HCT116 (cell line): ENCODE results near the gene PROKR2. TPM values are rescaled to one million over a fixed set of nuclear protein-coding genes. Genes with fewer than 3 reads are reported as not detected.

ENCODE experiments used
- ATAC-seq: fragments of 200-7000 bp; cut with Tn5 transposase; 2 replicates; pipeline ENCODE4 v1.9.1; 2020; ENCODE audit warnings: mild to moderate bottlenecking, moderate library complexity
- BruUV-seq: library from RNA; stranded (reverse); fragments of 400-500 nt; replicated peaks from 2 replicates; lab custom pipeline; 2021; lab: Mats Ljungman, UMichigan
- CTCF ChIA-PET: fragments of 300-600 bp; sonication (Branson Sonifier 250); formaldehyde crosslinking; loops from one replicate; lab custom pipeline; 2021; ENCODE audit warnings: antibody characterized with exemption; lab: Charles Lee
- POLR2A ChIA-PET: fragments of 300-600, 350-600 bp; sonication (Branson Sonifier 250); formaldehyde crosslinking; loops from one replicate; lab custom pipeline; 2021; ENCODE audit warnings: antibody characterized with exemption; lab: Charles Lee
- RAD21 ChIA-PET, 2 experiments: fragments of 300-600 bp; sonication (Branson Sonifier 250); formaldehyde crosslinking; loops; one replicate each; lab custom pipeline; 2023; ENCODE audit warnings: low total read pairs in 2 of 2; ENCODE audit not compliant: uncharacterized antibody in 2 of 2, unreplicated experiment in 2 of 2, low non-redundant PET in 1 of 2; lab: Charles Lee
- DNase-seq: peaks from one replicate; pipeline ENCODE4 v3.0.0-alpha.2; 2010; ENCODE audit warnings: low read depth, low spot score
- H2AFZ ChIP-seq: fragments of 200-600 bp; shearing (Covaris generic), sonication (generic); 2 replicates; pipeline ENCODE4 v1.6.1; 2017; ENCODE audit warnings: low read depth, mixed run types, mixed read lengths, antibody characterized with exemption, low read length; ENCODE audit not compliant: poor library complexity, severe bottlenecking
- H3K27ac ChIP-seq: 2 replicates; pipeline ENCODE4 v1.5.1; 2012; ENCODE audit warnings: low read depth, low read length
- H3K27me3 ChIP-seq: fragments of 200-600 bp; sonication (generic); 2 replicates; pipeline ENCODE4 v1.6.1; 2016; ENCODE audit warnings: mixed run types, low read length, mixed read lengths; ENCODE audit not compliant: insufficient read depth
- H3K36me3 ChIP-seq, 2 experiments: fragments of 200-500 bp in 1 of 2; fragments of 200-600 bp in 1 of 2; sonication (Bioruptor generic) in 1 of 2; sonication (generic) in 1 of 2; 2 replicates each; pipeline versions ENCODE4 v1.5.1 to v1.6.1; 2014 to 2016; ENCODE audit warnings: low read length in 2 of 2, inconsistent platforms in 1 of 2, mixed read lengths in 1 of 2, mixed run types in 1 of 2; ENCODE audit not compliant: insufficient read depth in 2 of 2, control insufficient read depth in 1 of 2
- H3K4me1 ChIP-seq, 2 experiments: fragments of 200-600 bp in 1 of 2; sonication (generic) in 1 of 2; 2 replicates each; pipeline versions ENCODE4 v1.5.1 to v1.6.1; 2012 to 2017; ENCODE audit warnings: low read length in 2 of 2, inconsistent platforms in 1 of 2, mild to moderate bottlenecking in 1 of 2, mixed read lengths in 1 of 2, mixed run types in 1 of 2, moderate library complexity in 1 of 2; ENCODE audit not compliant: insufficient read depth in 2 of 2, control insufficient read depth in 1 of 2
- H3K4me2 ChIP-seq: fragments of 200-600 bp; sonication (generic); 2 replicates; pipeline ENCODE4 v1.6.1; 2017; ENCODE audit warnings: mixed run types, low read length, mixed read lengths
- H3K4me3 ChIP-seq, 2 experiments: fragments of 200-600 bp in 1 of 2; sonication (generic) in 1 of 2; replicated peaks in 1 of 2; 2 replicates each; pipeline ENCODE4 v1.5.1; 2011 to 2016; ENCODE audit warnings: low read length in 2 of 2, control low read depth in 1 of 2, low read depth in 1 of 2, mild to moderate bottlenecking in 1 of 2, mixed read lengths in 1 of 2, mixed run types in 1 of 2
- H3K79me2 ChIP-seq: fragments of 200-600 bp; sonication (generic); 2 replicates; pipeline ENCODE4 v1.6.1; 2017; ENCODE audit warnings: mild to moderate bottlenecking, mixed run types, low read length, moderate library complexity, mixed read lengths; ENCODE audit not compliant: insufficient read depth
- H3K9ac ChIP-seq: fragments of 200-600 bp; sonication (generic); 2 replicates; pipeline ENCODE4 v1.6.1; 2016; ENCODE audit warnings: low read length, mixed read lengths
- H3K9me2 ChIP-seq: fragments of 200-600 bp; sonication (generic), shearing (Covaris generic); 2 replicates; pipeline ENCODE4 v1.6.1; 2017; ENCODE audit warnings: mixed run types, mild to moderate bottlenecking, moderate library complexity; ENCODE audit not compliant: insufficient read depth
- H3K9me3 ChIP-seq, 2 experiments: fragments of 200-500 bp in 1 of 2; fragments of 200-600 bp in 1 of 2; sonication (Bioruptor generic) in 1 of 2; sonication (generic) in 1 of 2; 2 replicates each; pipeline ENCODE4 v1.6.1; 2014 to 2017; ENCODE audit warnings: low read length in 2 of 2, mixed read lengths in 2 of 2, inconsistent platforms in 1 of 2, low read depth in 1 of 2, mild to moderate bottlenecking in 1 of 2, mixed run types in 1 of 2, moderate library complexity in 1 of 2; ENCODE audit not compliant: control insufficient read depth in 1 of 2, insufficient read depth in 1 of 2
- H4K20me1 ChIP-seq: fragments of 200-600 bp; sonication (generic), shearing (Covaris generic); 2 replicates; pipeline ENCODE4 v1.6.1; 2017; ENCODE audit warnings: mixed run types, mild to moderate bottlenecking, moderate library complexity; ENCODE audit not compliant: insufficient read depth
- ATF3 ChIP-seq: IDR thresholded peaks from 2 replicates; pipeline ENCODE4 v1.6.1; 2012
- CBX3 ChIP-seq: IDR thresholded peaks from 2 replicates; pipeline ENCODE4 v1.6.1; 2012; ENCODE audit warnings: low read depth
- CEBPB ChIP-seq: IDR thresholded peaks from 2 replicates; pipeline ENCODE4 v1.6.1; 2012; ENCODE audit warnings: low read depth
- ELF1 ChIP-seq: IDR thresholded peaks from 2 replicates; pipeline ENCODE4 v1.6.1; 2012; ENCODE audit warnings: low read depth, borderline replicate concordance
- FOSL1 ChIP-seq: IDR thresholded peaks from 2 replicates; pipeline ENCODE4 v1.6.1; 2012; ENCODE audit warnings: low read depth
- JUND ChIP-seq: IDR thresholded peaks from 2 replicates; pipeline ENCODE4 v1.6.1; 2012
- SP1 ChIP-seq: IDR thresholded peaks from 2 replicates; pipeline ENCODE4 v1.6.1; 2012; ENCODE audit warnings: low read depth
- intact Hi-C: fragments of 100-400 bp; cut with micrococcal nuclease; formaldehyde crosslinking; loops from 2 replicates; pipeline ENCODE4 v1.10.0; 2022
- total RNA-seq: library from RNA; stranded (reverse); gene quantifications from one replicate; pipeline ENCODE4 v1.2.1, GENCODE V29; 2021; ENCODE audit not compliant: unreplicated experiment

Gene PROKR2
- total RNA-seq, 1 experiment from 2014 or later = not detected

- peaks cover 0 to 15% of the 10 kb centered on the region in 2 experiments; a peak in 2 of 4 replicates for H3K4me1 ChIP-seq
- no peak overlapping the region; a peak in 1 of 4 replicates for H3K4me3 ChIP-seq
- ChIA-PET POLR2A (no interaction called here), CTCF (no interaction called here), RAD21 (no interaction called here)
- H4K20me1 ChIP-seq = no peaks in the 10 kb centered on the region
- intact Hi-C loops = no loop called here
- H3K9ac ChIP-seq = no peak overlapping the region
- ATAC-seq (no peak), DNase-seq (no peak)
- no peak overlapping the region for H3K27ac ChIP-seq
- H3K9me2 ChIP-seq = no peaks in the 10 kb centered on the region
- H2AFZ ChIP-seq = no peak overlapping the region
- no peak for TF ChIP-seq ELF1
- TF ChIP-seq JUND = peak; percentile 37
- no peak for TF ChIP-seq ATF3
- TF ChIP-seq SP1 = no peak
- peak; percentile 82; the same call in 1 of the 2 replicates for TF ChIP-seq CBX3
- no peak for TF ChIP-seq CEBPB
- peak; percentile 35; the same call in 1 of the 2 replicates for TF ChIP-seq FOSL1
- H3K27me3 ChIP-seq = no peaks in the 10 kb centered on the region
- no peaks in the 10 kb centered on the region for H3K79me2 ChIP-seq
- H3K36me3 ChIP-seq = no peaks in the 10 kb centered on the region
- H3K4me2 ChIP-seq = peak overlapping the region; percentile 38
- no TSS peak for BruUV-seq
- H3K9me3 ChIP-seq = no peaks in the 10 kb centered on the region; a peak in 2 of 4 replicates
Measured at GRCh38 chr20:5364997-5365597, 48.3 kb upstream of the PROKR2 start.

GRCh38 chr20:5364136-5364821 lies 47.5 kb upstream of the PROKR2 start:
- peak overlapping the region; percentile 38 for H3K4me2 ChIP-seq
- no peaks in the 10 kb centered on the region for H3K79me2 ChIP-seq
- H3K27me3 ChIP-seq = no peaks in the 10 kb centered on the region
- no TSS peak for BruUV-seq
- H3K4me3 ChIP-seq = no peak overlapping the region
- no peaks in the 10 kb centered on the region for H3K36me3 ChIP-seq
- H2AFZ ChIP-seq = peak overlapping the region; percentile 26
- CTCF ChIA-PET = no interaction called here
- DNase-seq (no peak), ATAC-seq (no peak)
- POLR2A ChIA-PET = no interaction called here
- no peaks in the 10 kb centered on the region for H3K9me2 ChIP-seq
- no peak overlapping the region for H3K27ac ChIP-seq
- H3K9ac ChIP-seq = no peak overlapping the region
- peaks cover 0 to 15% of the 10 kb centered on the region in 2 experiments; a peak in 2 of 4 replicates for H3K4me1 ChIP-seq
- RAD21 ChIA-PET = no interaction called here
- H4K20me1 ChIP-seq = no peaks in the 10 kb centered on the region
- intact Hi-C loops = no loop called here
- H3K9me3 ChIP-seq = no peaks in the 10 kb centered on the region; a peak in 2 of 4 replicates
- TF ChIP-seq ELF1 (0 out of 2 replicates have a peak, but pooled peaks have one; percentile 29), JUND (no peak)
